Measurements from ENCODE around the gene CLNK.

The CLNK gene

GRCh38 chr4:10730590-10730989, 46.0 kb upstream of the CLNK start:
- POLR2A ChIA-PET (ENCODE audit: low non-redundant PET) = no interaction called here
- no peak for TF ChIP-seq CTCF (conservative IDR thresholded peaks at IDR 0.05; ENCODE audit: low read depth)
- CTCF ChIA-PET = no interaction called here
- H3K27ac ChIP-seq = no peak overlapping the region
- no peak for DNase-seq (ENCODE audit: low spot score)

- DNase-seq (ENCODE audit: low spot score) = no peak
- no peak for TF ChIP-seq CTCF (conservative IDR thresholded peaks at IDR 0.05; ENCODE audit: low read depth)
- ChIA-PET CTCF (no interaction called here), POLR2A (ENCODE audit: low non-redundant PET) (no interaction called here)
- H3K27ac ChIP-seq = no peak overlapping the region
These were observed 45.5 kb upstream of the CLNK start for GRCh38 chr4:10730019-10730418.

- ChIA-PET POLR2A (ENCODE audit: low non-redundant PET) (no interaction called here), CTCF (no interaction called here)
- H3K27ac ChIP-seq = no peak overlapping the region
- no peak for TF ChIP-seq CTCF (conservative IDR thresholded peaks at IDR 0.05; ENCODE audit: low read depth)
- no peak for DNase-seq (ENCODE audit: low spot score)
These were observed 44.8 kb upstream of the CLNK start for GRCh38 chr4:10729366-10729765.

- POLR2A ChIA-PET (ENCODE audit: low non-redundant PET) = no interaction called here
- TF ChIP-seq CTCF (conservative IDR thresholded peaks at IDR 0.05; ENCODE audit: low read depth) = no peak
- CTCF ChIA-PET = no interaction called here
- no peak overlapping the region for H3K27ac ChIP-seq
- no peak for DNase-seq (ENCODE audit: low spot score)
These were observed 43.4 kb upstream of the CLNK start for GRCh38 chr4:10728016-10728415.

GRCh38 chr4:10727140-10727880, 42.7 kb upstream of the CLNK start:
- no peak overlapping the region for H3K27ac ChIP-seq
- no peak for TF ChIP-seq CTCF (conservative IDR thresholded peaks at IDR 0.05; ENCODE audit: low read depth)
- no peak for DNase-seq (ENCODE audit: low spot score)
- CTCF ChIA-PET = interaction anchor here (0.6 kb wide), 1 partner anchor 105 kb away, joined by 4 read pairs; no protein-coding TSS in a partner anchor
- POLR2A ChIA-PET (ENCODE audit: low non-redundant PET) = no interaction called here

GRCh38 chr4:10722957-10723356, 38.4 kb upstream of the CLNK start:
- ChIA-PET POLR2A (ENCODE audit: low non-redundant PET) (no interaction called here), CTCF (no interaction called here)
- no peak for DNase-seq (ENCODE audit: low spot score)
- no peak overlapping the region for H3K27ac ChIP-seq
- no peak for TF ChIP-seq CTCF (conservative IDR thresholded peaks at IDR 0.05; ENCODE audit: low read depth)
